Epithelial cell of proximal tubule (primary cell): Measurements from ENCODE around the gene MTOR. TPM values are rescaled to one million over a fixed set of nuclear protein-coding genes. Genes with fewer than 3 reads are reported as not detected.

Source experiments
- DNase-seq: peaks from one replicate; pipeline ENCODE4 v3.0.0-alpha.2; 2011; ENCODE audit warnings: low read depth
- H3K4me3 ChIP-seq: 2 replicates; pipeline ENCODE4 v1.5.1; 2011; ENCODE audit warnings: low read depth, mild to moderate bottlenecking, low read length
- CTCF ChIP-seq: conservative IDR thresholded peaks from 2 replicates; pipeline ENCODE4 v1.5.1; 2012; ENCODE audit warnings: low read depth, mild to moderate bottlenecking, low read length
- total RNA-seq: library from RNA; depleted of rRNA; stranded (reverse); fragments of >200 nt; gene quantifications from 2 replicates; pipeline ENCODE4 v1.2.3, GENCODE V29; 2015

The MTOR gene
- total RNA-seq, 1 donor from 2014 or later = 34.2 TPM

GRCh38 chr1:11062965-11063401, 199.4 kb downstream of the MTOR start:
- DNase-seq = no peak
- TF ChIP-seq CTCF = no peak
- H3K4me3 ChIP-seq = no peak overlapping the region

- DNase-seq = no peak
- H3K4me3 ChIP-seq = no peak overlapping the region
- no peak for TF ChIP-seq CTCF
Observed at GRCh38 chr1:11061652-11062365, 200.5 kb downstream of the MTOR start.

- no peak for DNase-seq
- peak within 1 kb of the TSS; percentile 94 for H3K4me3 ChIP-seq
- TF ChIP-seq CTCF = no peak
Observed at GRCh38 chr1:11059968-11060830, 202.2 kb downstream of the MTOR start, which contains the start of gene SRM. SRM (minus strand) TSS chr1:11060018; CDS start chr1:11059943, 75 bp downstream.

GRCh38 chr1:11059155-11059967, 203.0 kb downstream of the MTOR start:
- DNase-seq = no peak
- no peak for TF ChIP-seq CTCF
- peak overlapping the region; percentile 94 for H3K4me3 ChIP-seq

GRCh38 chr1:11058595-11059154, 203.7 kb downstream of the MTOR start:
- TF ChIP-seq CTCF = no peak
- DNase-seq = no peak
- H3K4me3 ChIP-seq = peak overlapping the region; percentile 94

GRCh38 chr1:11058026-11058425, 204.3 kb downstream of the MTOR start:
- no peak for TF ChIP-seq CTCF
- no peak for DNase-seq
- H3K4me3 ChIP-seq = no peak overlapping the region
